GM19438 (cell line): ENCODE measurements around the gene CERS4.
"Not testable (repeated sequence)": the region's sequence is repeated elsewhere in the genome, so short reads cannot be mapped to it uniquely, and the experiment has no call there.

Experiments
- ATAC-seq: cut with Tn5 transposase; IDR thresholded peaks from one replicate; pipeline ENCODE4 v1.9.1; 2021; ENCODE audit warnings: low read depth; ENCODE audit not compliant: unreplicated experiment

Gene CERS4

GRCh38 chr19:8240274-8241229 is 31.4 kb downstream of the CERS4 start:
- ATAC-seq = no peak

GRCh38 chr19:8241646-8242045 is 32.5 kb downstream of the CERS4 start:
- ATAC-seq = no peak

- ATAC-seq = no peak
These were observed 33.1 kb downstream of the CERS4 start for GRCh38 chr19:8242211-8242821.

GRCh38 chr19:8243146-8243545 is 34.0 kb downstream of the CERS4 start:
- ATAC-seq = no peak

GRCh38 chr19:8244442-8244841 is 35.3 kb downstream of the CERS4 start:
- ATAC-seq = no peak

GRCh38 chr19:8245869-8246835 is 37.0 kb downstream of the CERS4 start:
- ATAC-seq = no peak

GRCh38 chr19:8247129-8247890 is 38.1 kb downstream of the CERS4 start:
- not testable (repeated sequence) for ATAC-seq

GRCh38 chr19:8248348-8249328 is 39.5 kb downstream of the CERS4 start:
- ATAC-seq = no peak

GRCh38 chr19:8250596-8250995 is 41.4 kb downstream of the CERS4 start:
- no peak for ATAC-seq

GRCh38 chr19:8251025-8251472 is 41.9 kb downstream of the CERS4 start:
- no peak for ATAC-seq

- no peak for ATAC-seq
These were observed 43.9 kb downstream of the CERS4 start for GRCh38 chr19:8252922-8253589.

GRCh38 chr19:8253678-8254077 is 44.5 kb downstream of the CERS4 start:
- ATAC-seq = no peak

- ATAC-seq = no peak
These were observed 45.3 kb downstream of the CERS4 start for GRCh38 chr19:8254286-8255001.

- no peak for ATAC-seq
These were observed 46.4 kb downstream of the CERS4 start for GRCh38 chr19:8255426-8256125.

- no peak for ATAC-seq
These were observed 47.3 kb downstream of the CERS4 start for GRCh38 chr19:8256276-8257051.

- no peak for ATAC-seq
These were observed 47.9 kb downstream of the CERS4 start for GRCh38 chr19:8257052-8257443.
